NCI-H82 (cell line): ENCODE measurements around the gene OOSP4A.
A peak's percentile ranks its signal among the peaks of the same experiment; 100 is the strongest.

Experiments used
- DNase-seq: peaks from one replicate; lab custom pipeline; 2025; lab: John Stamatoyannopoulos, UW

The OOSP4A gene

GRCh38 chr11:59963733-59964132 lies at the start of gene OOSP4A:
OOSP4A (plus strand) TSS chr11:59964033; CDS start chr11:59964033, 0 bp downstream.
- DNase-seq, result no peak

- no peak for DNase-seq
These were observed 45.4 kb upstream of the OOSP4A start for GRCh38 chr11:59918480-59918879.

DNA sequence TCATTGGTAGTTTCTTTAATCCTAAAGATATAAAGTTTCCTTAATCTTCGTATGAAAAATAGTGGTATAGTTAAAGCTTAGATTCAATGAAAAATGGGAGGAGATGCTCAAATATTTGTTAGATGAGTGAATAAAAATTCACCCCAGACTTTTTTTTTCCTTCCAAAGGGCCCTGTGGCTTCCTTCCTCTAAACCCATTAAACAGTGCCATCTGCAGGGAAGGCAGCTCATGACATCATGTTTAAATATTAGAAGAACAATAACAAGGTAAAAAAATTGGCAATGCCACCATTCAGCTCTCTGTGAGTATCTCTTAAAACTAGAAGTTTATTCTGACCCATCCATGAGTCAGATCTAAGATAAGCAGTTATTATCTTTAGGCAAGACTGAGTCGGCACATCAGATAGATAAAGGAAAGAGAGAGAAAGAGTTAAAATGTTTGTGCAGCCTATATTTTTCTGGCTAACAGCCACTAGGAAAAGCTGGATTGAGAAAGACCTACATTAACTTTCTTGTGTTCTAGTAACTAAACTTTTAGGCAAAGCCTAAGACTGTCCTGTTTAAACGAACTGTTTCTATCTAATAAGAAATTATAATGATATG lies 44.7 kb upstream of the OOSP4A start:
- peak; percentile 57 for DNase-seq

GRCh38 chr11:59923813-59924212 lies 40.0 kb upstream of the OOSP4A start:
- DNase-seq, result no peak

GRCh38 chr11:59931688-59932087 lies 32.1 kb upstream of the OOSP4A start:
- DNase-seq, result no peak

GRCh38 chr11:59938132-59938531 lies 25.7 kb upstream of the OOSP4A start, which contains the start of gene OOSP1:
OOSP1 (plus strand) TSS chr11:59938432; CDS start chr11:59938455, 23 bp downstream.
- DNase-seq, result no peak

DNA sequence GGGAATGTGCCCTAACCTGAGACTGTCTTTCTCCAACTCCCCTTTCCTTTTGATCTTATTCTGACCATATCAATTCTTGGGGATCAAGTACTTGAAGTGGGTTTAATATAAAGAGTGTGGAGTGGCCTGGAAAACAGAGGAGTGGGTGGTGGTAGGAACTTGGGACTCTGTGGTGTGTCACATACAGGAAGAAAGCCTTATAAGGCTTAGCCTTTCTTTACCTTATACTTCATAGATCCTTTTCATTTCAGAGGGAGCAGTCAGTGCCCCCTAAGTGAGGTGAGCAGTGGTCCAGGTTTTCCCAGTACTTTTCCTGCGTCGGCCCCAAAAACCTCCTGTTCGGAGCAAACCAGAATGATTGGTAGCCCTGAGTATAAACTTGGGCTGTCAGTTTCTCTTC lies 25.1 kb upstream of the OOSP4A start:
- no peak for DNase-seq

DNA sequence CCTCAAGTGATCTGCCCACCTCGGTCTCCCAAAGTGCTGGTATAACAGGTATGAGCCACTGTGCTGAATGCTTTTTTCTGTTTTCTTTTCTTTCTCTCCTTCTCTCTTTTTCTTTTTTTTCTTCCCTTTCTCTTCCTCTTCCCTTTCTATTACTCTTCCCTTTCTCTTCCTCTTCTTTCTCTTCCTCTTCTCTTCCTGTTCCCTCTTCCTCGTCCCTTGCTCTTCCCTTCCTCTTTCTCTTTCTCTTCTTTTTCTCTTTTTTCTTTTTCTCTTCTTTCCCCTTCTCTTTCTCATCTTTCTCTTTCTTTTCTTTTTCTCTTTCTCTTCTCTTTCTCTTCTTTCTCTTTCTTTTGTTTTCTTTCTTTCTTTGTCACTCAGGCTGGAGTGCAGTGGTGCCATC lies 24.4 kb upstream of the OOSP4A start:
- no peak for DNase-seq

GRCh38 chr11:59941091-59941490 lies 22.7 kb upstream of the OOSP4A start:
- no peak for DNase-seq

DNA sequence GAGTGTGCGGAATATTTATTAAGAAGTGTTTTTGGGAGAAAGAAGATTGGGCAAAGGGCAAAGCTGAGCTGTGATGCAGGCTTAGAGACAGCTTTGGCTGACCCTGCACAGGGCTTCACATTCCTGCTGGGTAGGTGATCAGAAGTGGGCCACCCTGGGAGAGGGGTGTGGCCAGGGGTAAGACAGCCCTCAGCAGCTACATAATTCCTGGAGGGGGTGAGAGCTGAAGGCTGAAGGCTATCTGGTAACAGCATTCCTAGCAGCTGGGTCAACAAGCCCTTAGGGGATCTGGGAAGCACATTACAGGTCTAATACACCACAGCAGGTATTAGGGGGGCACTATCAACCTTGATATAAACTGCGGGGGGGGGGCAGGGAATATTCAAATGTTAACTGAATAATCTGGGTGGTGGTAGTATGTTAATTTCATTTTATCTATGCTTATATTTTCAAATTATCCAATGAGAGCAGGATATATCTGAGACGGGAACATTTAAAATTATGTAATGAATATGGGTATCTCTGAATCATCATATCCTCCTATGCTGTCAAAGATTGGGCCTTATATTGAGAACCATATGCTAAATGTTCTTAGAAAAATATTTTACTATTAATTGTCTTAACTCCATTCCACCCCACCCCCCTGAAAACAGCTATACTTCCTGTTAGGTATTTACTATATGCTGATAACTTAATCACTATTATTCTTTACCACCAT lies 19.7 kb upstream of the OOSP4A start:
- DNase-seq, result no peak

GRCh38 chr11:59944720-59945119 lies 19.1 kb upstream of the OOSP4A start:
- no peak for DNase-seq

DNA sequence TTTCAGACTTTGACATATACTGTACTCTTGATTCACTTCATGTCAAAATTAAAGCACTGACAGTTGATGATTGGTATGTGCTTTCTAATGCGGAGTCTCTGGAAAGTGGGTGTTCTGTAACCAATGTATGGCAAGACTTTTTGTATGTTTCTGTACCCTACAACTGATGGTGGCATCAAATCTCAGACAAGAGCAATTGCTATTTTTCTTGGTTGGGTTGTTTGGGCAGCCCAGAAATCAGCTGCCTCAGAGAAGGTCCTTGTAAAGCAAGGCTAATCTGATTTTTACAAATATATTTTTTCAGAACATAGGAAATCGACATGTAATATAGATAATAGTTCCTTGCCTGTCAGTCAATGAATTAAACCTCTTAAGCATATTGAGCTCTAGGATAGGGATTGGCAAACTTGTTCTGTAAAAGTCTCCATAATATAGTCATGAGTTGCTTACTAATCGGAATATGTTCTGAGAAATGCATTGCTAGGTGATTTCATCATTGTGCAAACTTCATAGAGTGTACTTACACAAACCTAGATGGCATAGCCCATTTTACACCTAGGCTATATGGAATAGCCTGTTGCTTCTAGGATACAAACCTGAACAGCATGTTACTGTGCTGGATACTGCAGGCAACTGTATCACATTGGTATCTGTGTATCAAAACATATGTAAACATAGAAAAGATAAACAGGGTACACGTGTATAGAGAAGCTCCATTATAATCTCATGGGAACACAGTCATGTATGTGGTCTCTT lies 10.2 kb upstream of the OOSP4A start:
- DNase-seq, result no peak

DNA sequence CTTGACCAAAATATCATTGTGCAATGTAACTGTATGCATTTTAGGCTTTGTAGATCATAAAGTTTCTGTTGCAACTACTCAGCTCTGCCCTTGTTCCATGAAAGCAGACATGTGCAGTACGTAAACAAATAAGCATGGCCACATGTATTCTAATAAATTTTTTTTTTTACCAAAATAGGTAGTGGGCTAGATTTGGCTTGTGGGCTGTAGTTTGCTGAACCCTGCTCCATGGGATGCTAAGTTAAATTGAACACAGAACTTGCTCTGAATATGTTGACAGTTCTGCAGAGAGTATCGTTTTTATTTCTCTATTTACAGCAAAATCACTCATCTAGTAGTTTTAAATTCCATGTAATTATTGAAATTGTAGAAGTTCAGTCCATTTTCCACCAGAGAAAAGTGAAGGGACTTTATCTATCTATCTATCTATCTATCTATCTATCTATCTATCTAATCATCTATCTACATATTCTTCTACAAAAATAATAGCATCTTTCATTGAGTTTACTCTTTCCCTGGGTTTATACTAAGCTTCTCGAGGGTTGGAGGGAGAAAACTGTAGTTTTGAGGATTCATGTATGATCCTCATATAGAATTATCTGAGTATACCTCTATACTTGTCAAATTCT lies 9.5 kb upstream of the OOSP4A start:
- DNase-seq, result no peak

- no peak for DNase-seq
These were observed 6.7 kb upstream of the OOSP4A start for GRCh38 chr11:59957094-59957493.

DNA sequence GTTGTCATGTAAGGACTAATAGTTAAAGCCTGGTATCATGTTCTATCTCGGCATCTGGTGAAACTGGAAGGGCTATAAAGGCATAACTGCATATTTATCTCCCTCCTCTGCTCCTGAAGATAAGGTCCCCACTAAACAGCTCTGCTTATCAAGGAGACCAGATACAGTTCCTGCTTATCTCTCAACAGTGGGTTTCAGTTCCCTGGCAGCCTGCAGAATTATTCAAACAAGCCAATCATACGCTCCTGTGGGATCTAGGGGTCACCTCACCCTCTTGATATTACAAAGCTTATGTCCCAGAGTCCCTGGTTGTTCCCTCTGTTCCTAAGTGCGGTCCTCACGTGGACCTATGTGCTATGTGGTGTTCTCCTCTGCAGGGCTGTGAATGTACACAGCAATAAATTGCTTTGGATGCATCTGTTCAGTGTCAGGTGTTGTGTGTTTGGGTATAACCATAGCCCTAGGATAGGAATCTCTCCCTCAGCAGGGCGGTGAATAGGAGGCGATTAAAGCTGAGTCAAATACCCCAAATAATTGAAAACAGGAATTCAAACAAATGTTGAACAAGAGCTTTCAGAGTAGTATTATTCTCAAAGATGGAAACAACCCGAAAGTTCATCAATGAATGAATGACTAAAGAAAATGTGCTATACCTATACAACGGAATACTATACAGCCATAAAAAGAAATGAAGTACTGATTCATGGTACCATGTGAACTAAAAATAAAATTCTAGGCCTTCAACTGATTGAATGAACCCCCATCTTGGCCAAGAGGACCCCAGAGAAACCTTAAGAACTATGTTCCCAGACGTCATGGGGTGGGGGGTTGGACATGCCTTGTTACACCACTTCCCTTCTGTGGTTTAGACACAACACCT lies 3.1 kb upstream of the OOSP4A start:
- DNase-seq, result no peak

- no peak for DNase-seq
These were observed 1.7 kb upstream of the OOSP4A start for GRCh38 chr11:59962107-59962482.

- DNase-seq, result no peak
These were observed 1.6 kb downstream of the OOSP4A start for GRCh38 chr11:59965424-59965823.

DNA sequence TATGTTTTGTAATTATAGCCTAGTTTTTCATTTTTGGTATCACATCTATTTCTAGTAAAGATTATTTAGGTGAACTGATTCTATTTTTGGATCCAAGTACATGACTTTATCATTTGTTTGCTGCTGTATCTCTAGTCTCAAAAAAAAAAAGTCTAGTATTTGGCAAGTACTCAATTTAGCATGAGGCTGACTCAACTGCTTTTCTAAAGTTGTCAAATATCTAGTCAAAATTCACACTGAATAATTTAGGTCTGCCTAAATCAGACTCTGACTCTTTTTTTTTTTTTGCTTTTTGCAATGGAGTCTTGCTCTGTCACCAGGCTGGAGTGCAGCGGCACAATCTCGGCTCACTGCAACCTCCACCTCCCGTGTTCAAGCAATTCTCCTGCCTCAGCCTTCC lies 2.4 kb downstream of the OOSP4A start:
- DNase-seq, result no peak

DNA sequence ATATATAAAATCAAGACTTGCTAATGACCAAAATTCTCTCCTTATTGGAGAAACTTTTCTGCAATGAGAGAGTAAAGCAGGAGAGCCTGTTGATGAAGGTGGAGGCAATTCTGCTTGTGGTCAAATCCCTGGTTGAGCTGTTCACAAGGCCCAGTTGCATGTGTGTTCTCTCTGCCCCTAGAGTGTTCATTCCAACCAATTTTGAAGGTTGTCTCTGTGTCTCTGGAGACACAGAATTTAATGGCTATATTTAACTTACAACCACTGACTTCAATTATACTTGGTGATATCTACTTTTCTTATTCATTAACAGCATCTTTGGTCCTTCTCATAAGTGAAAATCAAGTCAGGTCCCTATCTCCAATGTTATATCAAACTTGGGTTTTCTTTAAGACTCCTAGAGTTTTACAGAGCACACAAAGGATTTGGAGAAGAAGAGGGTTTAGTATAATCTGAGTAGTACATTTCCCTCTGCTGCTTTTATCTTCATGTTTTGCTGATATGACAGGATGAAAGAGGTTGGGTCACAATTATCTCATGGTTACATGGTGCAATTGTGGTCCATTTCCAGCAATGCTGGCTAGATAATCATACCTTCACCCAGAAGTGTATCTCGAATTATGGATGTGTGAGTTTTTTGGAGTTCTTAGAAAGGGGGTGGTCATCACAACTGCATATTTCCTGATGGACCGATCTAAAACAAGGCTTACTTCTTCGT lies 4.0 kb downstream of the OOSP4A start:
- no peak for DNase-seq

DNA sequence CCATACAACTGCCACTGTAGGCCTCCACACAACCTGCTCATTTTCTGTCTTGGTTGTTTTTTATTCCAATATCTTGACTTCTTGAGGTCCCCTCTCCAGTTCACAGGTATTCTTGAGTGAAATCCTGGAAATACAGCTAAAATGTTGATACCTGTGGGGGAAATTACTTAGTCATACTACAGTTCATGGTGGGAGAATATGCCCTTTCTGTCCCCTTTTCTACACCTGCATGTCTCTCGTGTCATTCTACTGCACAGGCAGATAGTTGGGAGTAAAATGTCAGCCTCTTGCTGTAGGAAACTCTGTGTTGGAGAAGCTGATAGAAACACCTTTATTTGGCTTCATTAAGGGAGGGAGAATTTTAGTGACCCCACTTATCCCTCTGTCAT lies 4.6 kb downstream of the OOSP4A start:
- no peak for DNase-seq

DNA sequence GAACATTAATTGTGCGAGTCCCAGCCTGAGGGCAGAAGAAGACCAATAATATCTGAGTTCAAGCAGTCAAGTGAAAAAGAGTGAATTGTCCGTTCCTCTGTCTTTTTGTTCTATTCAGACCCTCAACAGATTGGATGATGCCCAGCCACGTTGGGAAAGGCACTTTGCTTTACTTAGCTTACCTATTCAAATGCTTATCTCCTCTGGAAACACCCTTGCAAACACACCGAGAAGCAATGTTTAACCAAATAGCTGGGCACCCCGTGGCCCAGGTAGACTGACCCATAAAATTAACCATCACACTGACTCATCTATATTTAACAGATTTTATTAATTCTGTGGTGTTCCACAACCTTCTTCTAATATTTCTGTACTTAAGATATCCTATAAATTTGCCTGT lies 9.3 kb downstream of the OOSP4A start:
- no peak for DNase-seq
